ENCODE results near the gene VAX1. TPM values are rescaled to one million over a fixed set of nuclear protein-coding genes. Genes with fewer than 3 reads are reported as not detected.

Gene VAX1
- total and polyA plus RNA-seq, 9 of the 15 experiments (the other 6 are each of a cell fraction or from before 2014, with no cell fraction given), result not detected

DNA sequence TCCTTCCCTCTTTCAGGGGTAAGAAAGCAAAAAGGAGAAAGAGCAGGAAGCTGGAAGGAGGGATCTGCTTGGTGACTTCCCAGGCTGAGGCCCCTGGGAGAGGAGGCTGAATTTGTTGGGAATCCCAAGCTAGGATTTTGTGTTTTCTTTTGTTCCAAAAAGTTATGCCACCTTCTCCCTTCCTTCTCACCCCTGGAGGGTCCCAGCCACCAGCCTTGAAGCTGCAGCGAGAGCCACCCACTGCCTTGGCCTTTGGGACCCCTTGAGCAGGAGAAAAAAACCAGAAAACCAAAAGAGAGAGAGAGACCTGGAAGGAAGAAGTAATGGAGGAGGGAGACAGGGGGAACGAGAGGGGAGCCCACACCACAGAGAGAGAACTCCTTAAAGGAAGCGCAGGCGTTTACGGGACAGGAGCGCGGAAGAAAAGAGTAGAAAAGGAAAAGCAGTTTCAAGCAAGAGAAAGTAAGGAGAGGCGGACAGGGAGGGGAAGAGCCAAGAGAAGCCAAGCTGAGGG lies 7.2 kb downstream of the VAX1 start:
- H3K27me3 ChIP-seq (ENCODE audit: control insufficient read depth in 2 of 2, insufficient read depth in 2 of 2, low read length in 2 of 2), result peaks cover 21 to 64% of the 10 kb centered on the region in 2 experiments
- H3K27ac ChIP-seq (ENCODE audit: extremely low read depth, low read depth, low read length), result no peak overlapping the region
- no peaks in the 10 kb centered on the region for H3K9me3 ChIP-seq (replicated peaks; ENCODE audit: control insufficient read depth, insufficient read depth, low read depth, low read length)
- H3K36me3 ChIP-seq (ENCODE audit: control insufficient read depth, insufficient read depth, low read length), result no peaks in the 10 kb centered on the region
- H2AFZ ChIP-seq (ENCODE audit: low read depth, low read length), result no peak overlapping the region
- H3K4me1 ChIP-seq (replicated peaks in 1 of 2; ENCODE audit: control insufficient read depth in 2 of 2, insufficient read depth in 2 of 2, low read length in 2 of 2), result peaks cover 0 to 14% of the 10 kb centered on the region in 2 experiments; a peak in 2 of 5 replicates
- intact Hi-C loops (cut with micrococcal nuclease) (no loop called here), in situ Hi-C loops (cut with MboI) (no loop called here)
- ChIA-PET CTCF (ENCODE audit: low intra/inter-chr PET ratio) (no interaction called here), POLR2A (no interaction called here)
- WGBS (ENCODE audit: insufficient coverage, low coverage, missing lambda C conversion rate), result 2% methylated on average over 7 of the region's 8 CpGs
- H3K4me2 ChIP-seq (ENCODE audit: insufficient read depth, low read length), result no peak overlapping the region
- no peaks in the 10 kb centered on the region for H3K9me1 ChIP-seq (ENCODE audit: control insufficient read depth, insufficient read depth, low read length)
- H4K20me1 ChIP-seq (replicated peaks; ENCODE audit: control insufficient read depth, insufficient read depth, low read length), result no peaks in the 10 kb centered on the region
- no peaks in the 10 kb centered on the region for H3K79me2 ChIP-seq (ENCODE audit: control insufficient read depth, insufficient read depth, low read length)
- ATAC-seq (no peak), DNase-seq (ENCODE audit: extremely low read depth in 1 of 4, low spot score in 3 of 4) (no peak), FAIRE-seq (no peak)
- no peak overlapping the region for H3K9ac ChIP-seq (ENCODE audit: insufficient read depth in 1 of 2, low read depth in 2 of 2, low read length in 2 of 2)
- H3K4me3 ChIP-seq, result no peak overlapping the region
- no TSS peak for BruUV-seq (replicated peaks)
- TF ChIP-seq KDM1A (IDR thresholded peaks at IDR 0.05), result no peak
- TF ChIP-seq SIN3A (IDR thresholded peaks at IDR 0.05; ENCODE audit: borderline replicate concordance in 2 of 2, control insufficient read depth in 1 of 2, low read depth in 2 of 2, low read length in 2 of 2), result no peak
- TF ChIP-seq RCOR1 (IDR thresholded peaks at IDR 0.05; ENCODE audit: borderline replicate concordance in 1 of 2, low read depth in 2 of 2, low read length in 2 of 2), result no peak
- no peak for TF ChIP-seq CHD1 (IDR thresholded peaks at IDR 0.05; ENCODE audit: low read length)
- TF ChIP-seq EP400 (IDR thresholded peaks at IDR 0.05), result no peak
- no peak for TF ChIP-seq SRF (CRISPR knock-in tag; IDR thresholded peaks at IDR 0.05)
- no peak for TF ChIP-seq SREBF2 (CRISPR knock-in tag; IDR thresholded peaks at IDR 0.05)
- TF ChIP-seq KAT7 (CRISPR knock-in tag; IDR thresholded peaks at IDR 0.05; ENCODE audit: borderline replicate concordance), result no peak
- TF ChIP-seq, protein P1, sequence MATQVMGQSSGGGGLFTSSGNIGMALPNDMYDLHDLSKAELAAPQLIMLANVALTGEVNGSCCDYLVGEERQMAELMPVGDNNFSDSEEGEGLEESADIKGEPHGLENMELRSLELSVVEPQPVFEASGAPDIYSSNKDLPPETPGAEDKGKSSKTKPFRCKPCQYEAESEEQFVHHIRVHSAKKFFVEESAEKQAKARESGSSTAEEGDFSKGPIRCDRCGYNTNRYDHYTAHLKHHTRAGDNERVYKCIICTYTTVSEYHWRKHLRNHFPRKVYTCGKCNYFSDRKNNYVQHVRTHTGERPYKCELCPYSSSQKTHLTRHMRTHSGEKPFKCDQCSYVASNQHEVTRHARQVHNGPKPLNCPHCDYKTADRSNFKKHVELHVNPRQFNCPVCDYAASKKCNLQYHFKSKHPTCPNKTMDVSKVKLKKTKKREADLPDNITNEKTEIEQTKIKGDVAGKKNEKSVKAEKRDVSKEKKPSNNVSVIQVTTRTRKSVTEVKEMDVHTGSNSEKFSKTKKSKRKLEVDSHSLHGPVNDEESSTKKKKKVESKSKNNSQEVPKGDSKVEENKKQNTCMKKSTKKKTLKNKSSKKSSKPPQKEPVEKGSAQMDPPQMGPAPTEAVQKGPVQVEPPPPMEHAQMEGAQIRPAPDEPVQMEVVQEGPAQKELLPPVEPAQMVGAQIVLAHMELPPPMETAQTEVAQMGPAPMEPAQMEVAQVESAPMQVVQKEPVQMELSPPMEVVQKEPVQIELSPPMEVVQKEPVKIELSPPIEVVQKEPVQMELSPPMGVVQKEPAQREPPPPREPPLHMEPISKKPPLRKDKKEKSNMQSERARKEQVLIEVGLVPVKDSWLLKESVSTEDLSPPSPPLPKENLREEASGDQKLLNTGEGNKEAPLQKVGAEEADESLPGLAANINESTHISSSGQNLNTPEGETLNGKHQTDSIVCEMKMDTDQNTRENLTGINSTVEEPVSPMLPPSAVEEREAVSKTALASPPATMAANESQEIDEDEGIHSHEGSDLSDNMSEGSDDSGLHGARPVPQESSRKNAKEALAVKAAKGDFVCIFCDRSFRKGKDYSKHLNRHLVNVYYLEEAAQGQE (IDR thresholded peaks at IDR 0.05; ENCODE audit: borderline replicate concordance), result no peak
- TF ChIP-seq, protein P1 (CRISPR knock-in tag; IDR thresholded peaks at IDR 0.05; ENCODE audit: low read depth), result no peak
- TF ChIP-seq, protein P2, sequence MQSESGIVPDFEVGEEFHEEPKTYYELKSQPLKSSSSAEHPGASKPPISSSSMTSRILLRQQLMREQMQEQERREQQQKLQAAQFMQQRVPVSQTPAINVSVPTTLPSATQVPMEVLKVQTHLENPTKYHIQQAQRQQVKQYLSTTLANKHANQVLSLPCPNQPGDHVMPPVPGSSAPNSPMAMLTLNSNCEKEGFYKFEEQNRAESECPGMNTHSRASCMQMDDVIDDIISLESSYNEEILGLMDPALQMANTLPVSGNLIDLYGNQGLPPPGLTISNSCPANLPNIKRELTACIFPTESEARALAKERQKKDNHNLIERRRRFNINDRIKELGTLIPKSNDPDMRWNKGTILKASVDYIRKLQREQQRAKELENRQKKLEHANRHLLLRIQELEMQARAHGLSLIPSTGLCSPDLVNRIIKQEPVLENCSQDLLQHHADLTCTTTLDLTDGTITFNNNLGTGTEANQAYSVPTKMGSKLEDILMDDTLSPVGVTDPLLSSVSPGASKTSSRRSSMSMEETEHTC (IDR thresholded peaks at IDR 0.05), result no peak
- TF ChIP-seq CCNT2 (IDR thresholded peaks at IDR 0.05; ENCODE audit: borderline replicate concordance, extremely low read depth, insufficient read length, low read depth, low read length), result no peak
- no peak for TF ChIP-seq ZNF584 (CRISPR knock-in tag; IDR thresholded peaks at IDR 0.05; ENCODE audit: low read depth)
- no peak for TF ChIP-seq GABPA (tag; conservative IDR thresholded peaks at IDR 0.05; ENCODE audit: low read depth)

All from K562 (cell line).